IPS-20b (cell line): ENCODE data around the gene FHOD1.

Experiments used
- H3K27ac ChIP-seq: one replicate; pipeline ENCODE4 v1.5.1; 2013; ENCODE audit warnings: low read length
- H3K27me3 ChIP-seq: 2 replicates; pipeline ENCODE4 v1.6.1; 2013; ENCODE audit warnings: mild to moderate bottlenecking, low read length, inconsistent platforms; ENCODE audit not compliant: insufficient read depth
- H3K36me3 ChIP-seq: 2 replicates; pipeline ENCODE4 v1.6.1; 2013; ENCODE audit warnings: low read depth, mild to moderate bottlenecking, inconsistent platforms, low read length, moderate library complexity; ENCODE audit not compliant: insufficient read depth
- H3K4me1 ChIP-seq: 2 replicates; pipeline ENCODE4 v1.6.1; 2013; ENCODE audit warnings: mild to moderate bottlenecking, control low read depth, inconsistent platforms, low read length, moderate library complexity; ENCODE audit not compliant: insufficient read depth
- H3K4me3 ChIP-seq: 2 replicates; pipeline ENCODE4 v1.5.1; 2013; ENCODE audit warnings: mild to moderate bottlenecking, low read length, inconsistent platforms
- H3K9ac ChIP-seq: 2 replicates; pipeline ENCODE4 v1.6.1; 2013; ENCODE audit warnings: low read depth, mild to moderate bottlenecking, inconsistent platforms, low read length, moderate library complexity
- H3K9me3 ChIP-seq: 2 replicates; pipeline ENCODE4 v1.6.1; 2013; ENCODE audit warnings: mild to moderate bottlenecking, low read depth, low read length, inconsistent platforms; ENCODE audit not compliant: insufficient read depth

The FHOD1 gene

DNA sequence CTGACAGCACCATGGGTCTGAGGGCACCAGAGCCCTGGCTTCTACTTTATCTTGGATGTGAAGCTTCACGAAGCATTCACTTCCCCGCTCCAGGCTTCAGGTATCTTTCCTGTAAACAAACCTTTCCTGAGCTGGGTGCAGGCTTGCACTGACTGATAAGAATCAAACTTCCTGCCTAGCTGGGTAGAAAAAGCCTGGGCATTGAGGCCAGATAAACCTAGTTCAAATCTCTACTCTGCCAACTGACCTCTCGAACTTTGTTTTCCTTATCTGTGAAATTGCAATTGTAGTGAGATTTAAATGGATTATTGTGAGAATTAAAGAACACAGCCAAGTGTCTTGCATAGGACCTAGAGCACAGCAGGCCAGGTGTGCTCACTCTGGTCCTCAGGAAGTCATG is 23.3 kb downstream of the FHOD1 start:
- Histone ChIP-seq H3K27ac (no peak overlapping the region), H3K9me3 (no peaks in the 10 kb centered on the region), H3K36me3 (peaks cover 10% of the 10 kb centered on the region), H3K9ac (no peak overlapping the region), H3K27me3 (peaks cover 5% of the 10 kb centered on the region; the same call in 1 of the 2 replicates), H3K4me3 (no peak overlapping the region), H3K4me1 (no peaks in the 10 kb centered on the region; the same call in 1 of the 2 replicates)

DNA sequence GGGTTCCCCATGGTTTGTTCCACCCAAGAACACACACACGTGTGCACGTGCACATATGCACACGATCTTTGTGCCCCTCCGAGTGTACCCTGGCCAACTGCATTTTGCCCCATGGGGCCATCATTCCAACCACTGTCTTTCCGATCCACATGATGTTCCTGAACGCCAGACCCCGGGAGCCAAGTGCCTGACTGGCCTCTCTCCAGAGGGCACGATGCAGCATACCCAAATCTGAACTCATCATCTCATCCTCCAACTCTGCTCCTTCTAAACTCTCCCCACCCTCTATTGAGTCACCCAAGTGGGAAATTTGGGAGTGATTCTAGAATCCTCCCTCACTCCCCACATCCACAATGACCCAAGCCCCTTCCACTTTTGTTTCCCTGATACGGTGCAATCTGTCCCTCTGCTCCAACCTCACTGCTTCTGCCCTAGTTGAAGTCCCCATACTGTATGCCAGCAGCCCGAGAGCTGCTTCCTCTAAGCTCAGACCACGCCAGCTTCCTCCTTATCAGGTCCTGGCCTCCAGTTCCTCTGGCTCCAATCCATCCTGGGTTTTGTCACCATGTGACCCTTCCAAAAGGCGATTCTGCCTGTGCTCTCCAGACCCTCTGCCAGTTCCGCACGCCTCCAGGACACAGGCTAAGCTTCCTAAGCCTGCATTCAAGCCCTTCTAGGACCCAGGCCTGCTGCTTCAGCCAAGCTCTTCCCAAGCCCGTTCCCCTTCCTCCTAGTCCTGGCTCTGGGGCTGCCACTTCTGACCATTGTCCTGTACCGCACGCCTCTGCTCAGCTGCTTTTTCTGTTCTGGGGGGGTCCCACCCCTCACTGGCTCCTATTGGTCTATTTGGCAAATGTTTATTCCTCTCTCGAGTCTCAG is 30.4 kb downstream of the FHOD1 start:
- Histone ChIP-seq H3K4me1 (no peaks in the 10 kb centered on the region), H3K27me3 (peaks cover 36% of the 10 kb centered on the region), H3K9me3 (no peaks in the 10 kb centered on the region), H3K36me3 (no peaks in the 10 kb centered on the region), H3K9ac (no peak overlapping the region), H3K4me3 (no peak overlapping the region), H3K27ac (no peak overlapping the region)

DNA sequence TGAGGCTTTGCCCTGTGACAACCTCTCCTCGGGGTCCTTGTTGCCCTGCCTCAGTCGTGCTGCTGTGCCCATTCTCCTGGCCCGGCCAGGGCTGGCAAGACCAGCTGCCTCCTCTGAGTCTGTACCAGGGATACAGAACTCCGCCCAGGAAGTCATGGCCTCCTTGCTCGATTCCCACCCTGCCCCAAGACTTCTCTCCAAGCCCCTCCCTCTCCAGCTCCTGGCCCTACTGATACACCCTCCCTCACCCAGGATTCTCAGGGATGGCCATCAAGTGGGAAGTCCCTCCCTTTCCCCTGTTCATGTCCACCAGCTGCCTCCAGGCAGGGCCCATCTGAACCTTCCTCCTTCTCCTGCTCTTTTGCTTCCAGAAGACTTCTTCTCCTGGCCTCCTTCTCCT is 31.6 kb downstream of the FHOD1 start:
- Histone ChIP-seq H3K4me1 (no peaks in the 10 kb centered on the region), H3K4me3 (no peak overlapping the region), H3K27ac (no peak overlapping the region), H3K9me3 (no peaks in the 10 kb centered on the region), H3K36me3 (no peaks in the 10 kb centered on the region), H3K27me3 (peaks cover 42% of the 10 kb centered on the region), H3K9ac (no peak overlapping the region)

DNA sequence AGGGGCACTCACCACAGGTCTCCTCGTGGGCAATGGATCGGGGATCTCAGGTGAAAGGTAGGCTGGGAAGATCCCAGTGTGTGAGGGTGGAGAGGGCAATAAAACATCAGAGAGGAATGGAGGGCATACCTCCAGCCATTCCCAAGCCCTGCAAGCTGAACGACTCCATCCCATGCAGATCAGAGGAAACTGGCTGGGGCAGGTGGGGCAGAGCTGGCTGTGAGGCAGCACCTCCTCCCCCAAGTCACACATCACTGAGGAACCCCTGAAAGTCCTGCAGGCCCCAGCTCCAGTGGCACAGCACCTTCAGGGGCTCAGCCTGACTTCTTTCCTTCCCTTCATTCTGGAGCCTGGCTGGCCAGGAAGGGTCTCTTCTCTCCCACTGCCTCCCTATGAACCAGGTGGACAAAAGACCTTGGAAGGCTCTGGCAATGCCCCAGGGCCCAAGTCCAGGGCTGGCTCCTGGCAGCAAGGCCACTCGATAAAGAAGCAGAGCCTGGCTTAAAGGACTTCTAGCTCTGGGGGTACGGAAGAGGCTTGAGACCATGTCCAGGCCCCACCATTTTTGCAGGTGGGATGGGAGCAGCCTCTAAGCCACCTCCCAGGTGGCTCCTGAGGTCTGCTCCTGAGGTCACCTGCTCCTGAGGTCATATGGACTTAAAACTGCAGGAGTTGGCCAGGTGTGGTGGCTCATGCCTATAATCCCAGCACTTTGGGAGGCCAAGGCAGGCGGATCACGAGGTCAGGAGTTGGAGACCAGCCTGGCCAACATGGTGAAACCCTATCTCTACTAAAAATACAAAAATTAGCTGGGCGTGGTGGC is 33.9 kb downstream of the FHOD1 start:
- H3K36me3 ChIP-seq, result no peaks in the 10 kb centered on the region
- H3K27ac ChIP-seq, result no peak overlapping the region
- no peaks in the 10 kb centered on the region for H3K9me3 ChIP-seq
- H3K4me1 ChIP-seq, result no peaks in the 10 kb centered on the region
- peaks cover 42% of the 10 kb centered on the region for H3K27me3 ChIP-seq
- H3K4me3 ChIP-seq, result no peak overlapping the region
- no peak overlapping the region for H3K9ac ChIP-seq

DNA sequence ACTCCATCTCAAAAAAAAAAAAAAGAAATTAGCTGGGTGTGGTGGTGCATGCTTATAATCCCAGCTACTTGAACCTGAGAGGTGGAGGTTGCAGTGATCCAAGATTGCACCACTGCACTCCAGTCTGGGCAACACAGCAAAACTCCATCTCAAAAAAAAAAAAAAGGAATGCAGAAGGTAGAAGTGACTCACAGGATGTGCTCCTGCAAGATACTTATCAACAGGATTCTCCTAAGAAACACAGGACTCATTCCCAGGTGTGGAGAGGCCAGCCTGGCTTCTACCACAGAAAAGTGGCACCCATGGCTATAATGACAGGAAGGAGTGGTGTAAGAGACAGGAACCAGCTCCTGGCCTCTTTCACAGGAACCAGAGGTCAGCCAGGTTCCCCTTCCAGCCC is 34.5 kb downstream of the FHOD1 start:
- no peaks in the 10 kb centered on the region for H3K9me3 ChIP-seq
- H3K27me3 ChIP-seq, result peaks cover 42% of the 10 kb centered on the region
- no peaks in the 10 kb centered on the region for H3K4me1 ChIP-seq
- H3K27ac ChIP-seq, result no peak overlapping the region
- H3K36me3 ChIP-seq, result no peaks in the 10 kb centered on the region
- H3K9ac ChIP-seq, result no peak overlapping the region
- no peak overlapping the region for H3K4me3 ChIP-seq

DNA sequence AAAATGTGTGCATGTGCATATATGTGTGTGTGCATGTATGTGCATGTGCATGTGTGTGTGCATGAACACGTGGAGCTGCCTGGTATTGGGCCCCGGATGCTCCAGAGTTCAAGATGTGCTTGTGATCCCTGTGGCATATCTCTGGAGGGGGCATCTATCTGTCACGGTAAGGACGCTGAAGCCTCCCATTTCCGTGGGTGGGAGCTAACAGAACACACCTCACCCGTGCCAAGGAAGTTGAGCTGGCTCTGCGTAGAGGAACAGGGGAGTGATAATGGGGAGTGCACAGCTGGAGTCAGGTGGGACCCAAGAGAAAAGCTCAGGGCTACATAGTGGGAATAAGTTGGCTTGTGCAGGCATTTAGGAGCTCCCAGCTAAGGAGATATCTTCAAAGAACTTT is 35.6 kb downstream of the FHOD1 start:
- Histone ChIP-seq H3K36me3 (no peaks in the 10 kb centered on the region), H3K9ac (no peak overlapping the region), H3K9me3 (no peaks in the 10 kb centered on the region), H3K4me1 (no peaks in the 10 kb centered on the region; the same call in 1 of the 2 replicates), H3K4me3 (no peak overlapping the region), H3K27me3 (peaks cover 32% of the 10 kb centered on the region), H3K27ac (no peak overlapping the region)

DNA sequence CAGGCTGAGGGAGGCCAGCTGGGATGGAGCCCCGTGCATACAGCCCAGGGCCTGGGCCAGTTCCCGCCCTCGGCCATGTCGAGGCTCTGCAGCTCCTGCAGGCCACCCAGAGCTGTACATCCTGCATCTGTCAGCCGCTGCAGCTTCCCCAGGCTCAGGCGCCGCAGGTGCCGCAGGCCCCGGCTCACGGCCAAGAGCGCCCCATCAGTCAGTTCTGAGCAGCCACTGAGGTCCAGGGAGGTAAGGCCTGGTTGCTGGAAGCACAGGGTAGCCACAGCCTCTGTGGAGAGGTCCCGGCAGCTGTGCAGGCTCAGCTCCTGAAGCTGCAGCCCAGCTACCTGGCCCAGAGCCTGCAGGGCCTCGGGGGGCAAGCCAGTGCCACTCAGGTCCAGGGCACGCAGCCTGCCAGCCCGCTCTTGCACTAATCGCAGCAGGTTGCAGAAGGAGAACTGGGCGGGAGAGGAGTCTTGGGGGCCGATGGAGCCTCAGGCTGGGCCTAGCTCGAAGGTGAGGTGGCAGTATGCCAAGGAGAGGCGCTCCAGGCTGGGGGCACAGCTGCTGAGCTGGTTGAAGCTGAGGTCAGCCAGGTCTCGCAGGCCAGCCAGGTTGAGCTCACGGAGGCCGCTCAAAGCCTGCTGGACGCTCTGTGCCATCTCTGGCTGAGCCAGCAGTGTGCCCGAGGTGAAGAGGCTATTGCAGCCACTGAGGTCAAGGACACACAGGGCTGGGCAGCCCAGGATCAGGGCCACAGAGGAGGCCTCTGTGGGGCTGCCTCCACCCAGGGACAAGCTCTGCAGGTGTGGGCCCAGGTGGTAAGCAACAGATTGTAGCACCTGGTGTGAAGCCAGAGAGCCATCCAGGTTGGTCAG is 37.0 kb downstream of the FHOD1 start:
- peaks cover 22% of the 10 kb centered on the region for H3K27me3 ChIP-seq
- no peaks in the 10 kb centered on the region; the same call in 1 of the 2 replicates for H3K4me1 ChIP-seq
- no peaks in the 10 kb centered on the region for H3K9me3 ChIP-seq
- H3K36me3 ChIP-seq, result no peaks in the 10 kb centered on the region
- H3K27ac ChIP-seq, result no peak overlapping the region
- H3K4me3 ChIP-seq, result no peak overlapping the region
- H3K9ac ChIP-seq, result no peak overlapping the region

DNA sequence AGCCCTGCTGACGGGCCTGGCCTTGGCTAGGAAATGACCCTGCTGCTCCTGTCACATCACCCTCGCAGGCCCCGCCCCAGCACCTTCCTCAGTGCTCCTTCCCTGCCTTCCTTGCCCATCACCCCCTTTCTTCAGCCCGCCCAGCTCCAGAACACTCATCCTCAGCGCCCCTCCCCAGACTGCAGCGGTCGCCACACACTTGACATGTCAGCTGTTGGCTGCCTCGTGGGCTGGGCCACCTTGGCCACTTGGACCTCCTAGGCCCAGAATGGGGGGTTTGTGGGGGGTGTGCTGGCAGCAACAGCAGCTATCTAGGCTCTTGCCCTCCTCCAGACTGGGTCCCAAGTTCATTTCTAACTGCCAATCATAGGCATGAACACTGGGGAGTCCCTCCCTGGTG is 37.7 kb downstream of the FHOD1 start:
- no peak overlapping the region for H3K27ac ChIP-seq
- peaks cover 16% of the 10 kb centered on the region for H3K27me3 ChIP-seq
- no peaks in the 10 kb centered on the region for H3K36me3 ChIP-seq
- no peak overlapping the region for H3K4me3 ChIP-seq
- no peak overlapping the region for H3K9ac ChIP-seq
- no peaks in the 10 kb centered on the region for H3K9me3 ChIP-seq
- H3K4me1 ChIP-seq, result no peaks in the 10 kb centered on the region; the same call in 1 of the 2 replicates

DNA sequence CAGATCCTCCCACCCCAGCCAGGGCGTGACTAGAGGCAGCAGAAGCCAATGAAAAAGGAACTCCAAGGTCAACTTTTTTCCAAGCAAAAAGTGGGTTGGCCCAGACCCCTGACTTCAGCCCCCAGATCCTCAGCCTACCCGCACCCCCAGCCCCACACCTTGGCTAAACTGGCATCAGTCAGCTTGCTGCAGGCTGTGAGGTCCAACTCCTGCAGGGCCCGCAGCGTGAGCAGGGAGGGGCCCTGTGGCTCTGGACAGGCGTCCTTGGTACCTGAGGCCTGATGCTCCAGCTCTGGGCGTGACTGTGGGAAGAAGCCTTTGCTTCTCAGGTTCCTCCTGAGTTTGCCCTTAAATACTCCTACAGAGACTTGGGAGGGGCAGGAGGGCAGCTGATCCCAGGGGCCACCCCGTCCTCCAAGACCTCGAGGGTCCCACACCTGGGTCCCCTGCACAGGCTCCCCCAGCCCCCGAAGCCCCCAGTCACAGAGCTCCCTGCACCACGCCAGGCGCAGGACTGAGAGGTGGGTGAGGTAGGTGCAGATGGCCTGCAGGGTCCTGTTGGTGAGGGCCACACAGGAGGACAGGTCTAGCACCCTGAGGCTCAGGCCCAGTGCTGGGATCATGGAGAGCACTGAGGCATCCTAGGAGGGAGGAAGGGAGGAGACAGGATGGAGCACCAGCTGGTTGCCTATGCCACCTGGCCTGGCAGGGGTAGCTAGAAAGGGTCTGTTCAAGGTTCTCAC is 39.0 kb downstream of the FHOD1 start:
- H3K36me3 ChIP-seq, result no peaks in the 10 kb centered on the region
- no peaks in the 10 kb centered on the region; the same call in 1 of the 2 replicates for H3K4me1 ChIP-seq
- H3K27me3 ChIP-seq, result peaks cover 15% of the 10 kb centered on the region
- H3K9ac ChIP-seq, result no peak overlapping the region; the same call in 1 of the 2 replicates
- no peak overlapping the region for H3K27ac ChIP-seq
- no peak overlapping the region for H3K4me3 ChIP-seq
- no peaks in the 10 kb centered on the region for H3K9me3 ChIP-seq

DNA sequence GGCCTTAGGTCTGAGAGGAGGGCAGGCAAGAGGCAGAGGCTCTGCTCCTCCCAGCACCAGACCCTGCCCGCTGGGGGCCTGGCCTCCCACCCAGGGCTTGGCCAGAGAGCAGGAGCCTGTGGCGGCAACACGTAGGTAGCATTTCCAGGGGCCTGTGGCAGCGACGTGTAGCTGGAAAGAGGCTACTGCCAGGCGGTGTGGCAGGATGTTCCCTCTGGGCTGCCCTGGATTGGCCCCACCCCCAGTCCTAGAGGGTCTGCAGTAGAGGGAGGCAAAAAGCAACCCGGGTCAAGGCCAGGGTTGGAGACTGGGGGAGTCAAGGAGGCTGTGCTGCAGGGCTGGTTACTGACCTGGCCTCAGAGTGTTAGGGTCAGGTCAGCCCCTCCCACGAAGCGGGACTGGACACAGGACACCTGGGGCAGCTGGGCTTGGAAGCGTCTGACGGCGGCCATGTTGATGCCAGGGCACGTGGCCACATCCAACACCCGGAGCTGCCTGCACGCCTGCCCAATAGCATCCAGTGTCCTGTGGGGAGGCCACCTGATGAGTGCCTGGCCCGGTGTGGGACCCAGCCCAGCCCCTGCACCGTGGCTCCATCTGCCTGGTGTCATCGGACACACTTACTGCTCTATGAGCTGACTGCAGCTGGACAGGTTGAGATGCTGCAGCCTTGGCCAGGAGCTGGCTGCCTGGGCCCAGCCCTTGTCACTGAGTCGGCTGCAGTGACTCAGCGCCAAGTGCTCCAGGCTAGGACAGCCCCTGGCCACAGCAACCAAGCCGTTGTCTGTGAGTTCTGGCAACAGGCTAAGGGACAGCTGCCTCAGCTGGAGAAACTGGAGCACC is 39.8 kb downstream of the FHOD1 start:
- H3K27ac ChIP-seq, result no peak overlapping the region
- H3K9me3 ChIP-seq, result no peaks in the 10 kb centered on the region
- no peaks in the 10 kb centered on the region for H3K36me3 ChIP-seq
- H3K4me1 ChIP-seq, result no peaks in the 10 kb centered on the region; the same call in 1 of the 2 replicates
- no peak overlapping the region; the same call in 1 of the 2 replicates for H3K9ac ChIP-seq
- H3K4me3 ChIP-seq, result no peak overlapping the region
- peaks cover 9% of the 10 kb centered on the region for H3K27me3 ChIP-seq
